OCI-LY7 (cell line): ENCODE data around the gene HLA-DMA. TPM values are rescaled to one million over a fixed set of nuclear protein-coding genes. Genes with fewer than 3 reads are reported as not detected.

Source experiments
- BruUV-seq: library from RNA; stranded (reverse); fragments of 400-500 nt; replicated peaks from 2 replicates; lab custom pipeline; 2021; lab: Mats Ljungman, UMichigan
- CTCF ChIA-PET: fragments of 300-600 bp; sonication (Branson Sonifier 250); formaldehyde crosslinking; loops from one replicate; lab custom pipeline; 2022; ENCODE audit warnings: antibody characterized with exemption; ENCODE audit not compliant: unreplicated experiment; lab: Charles Lee
- POLR2A ChIA-PET: fragments of 300-600 bp; sonication (Branson Sonifier 250); formaldehyde crosslinking; loops from one replicate; lab custom pipeline; 2022; ENCODE audit warnings: antibody characterized with exemption; lab: Charles Lee
- DNase-seq: peaks from one replicate; pipeline ENCODE4 v3.0.0-alpha.2; 2015; ENCODE audit warnings: low spot score
- H2AFZ ChIP-seq: fragments of 200-600 bp; sonication (generic), shearing (Covaris generic); 2 replicates; pipeline ENCODE4 v1.6.1; 2014; ENCODE audit warnings: mild to moderate bottlenecking, antibody characterized with exemption, low read length, moderate library complexity
- H3K27ac ChIP-seq: fragments of 200-600 bp; sonication (generic); 2 replicates; pipeline ENCODE4 v1.5.1; 2014; ENCODE audit warnings: mixed run types, low read depth, mild to moderate bottlenecking, moderate library complexity, low read length, inconsistent platforms; ENCODE audit not compliant: poor library complexity, severe bottlenecking
- H3K36me3 ChIP-seq: fragments of 200-600 bp; sonication (generic); 2 replicates; pipeline ENCODE4 v1.6.1; 2014; ENCODE audit warnings: mild to moderate bottlenecking, antibody characterized with exemption, low read length, moderate library complexity, mixed read lengths; ENCODE audit not compliant: insufficient read depth
- H3K4me1 ChIP-seq: fragments of 200-600 bp; sonication (generic); 2 replicates; pipeline ENCODE4 v1.5.1; 2014; ENCODE audit warnings: mild to moderate bottlenecking, low read length; ENCODE audit not compliant: insufficient read depth, poor library complexity, severe bottlenecking
- H3K4me2 ChIP-seq: fragments of 200-600 bp; sonication (generic); 2 replicates; pipeline ENCODE4 v1.6.1; 2014; ENCODE audit warnings: mild to moderate bottlenecking, low read length
- H3K4me3 ChIP-seq: fragments of 200-600 bp; sonication (generic); 2 replicates; pipeline ENCODE4 v1.5.1; 2014; ENCODE audit warnings: mild to moderate bottlenecking, low read depth, low read length; ENCODE audit not compliant: poor library complexity, severe bottlenecking
- H3K79me2 ChIP-seq: fragments of 200-600 bp; sonication (generic); 2 replicates; pipeline ENCODE4 v1.6.1; 2016; ENCODE audit warnings: low read depth, mild to moderate bottlenecking, low read length, moderate library complexity, mixed read lengths; ENCODE audit not compliant: insufficient read depth
- H3K9me2 ChIP-seq: fragments of 200-600 bp; sonication (generic); 2 replicates; pipeline ENCODE4 v1.6.1; 2016; ENCODE audit warnings: mild to moderate bottlenecking, low read length, mixed read lengths; ENCODE audit not compliant: insufficient read depth
- H3K9me3 ChIP-seq: fragments of 200-600 bp; sonication (generic); 2 replicates; pipeline ENCODE4 v1.6.1; 2014; ENCODE audit warnings: mild to moderate bottlenecking, mixed run types, low read length, mixed read lengths
- H4K20me1 ChIP-seq: fragments of 200-600 bp; sonication (generic); 2 replicates; pipeline ENCODE4 v1.6.1; 2014; ENCODE audit warnings: mild to moderate bottlenecking, antibody characterized with exemption, low read length, moderate library complexity, mixed read lengths; ENCODE audit not compliant: insufficient read depth
- CTCF ChIP-seq: fragments of 200-600 bp; sonication (generic); conservative IDR thresholded peaks from 2 replicates; pipeline ENCODE4 v1.5.1; 2014; ENCODE audit warnings: mild to moderate bottlenecking, antibody characterized with exemption, low read length, moderate library complexity, mixed read lengths
- EZH2phosphoT487 ChIP-seq: fragments of 200-600 bp; sonication (generic); IDR thresholded peaks from 2 replicates; pipeline ENCODE4 v1.6.1; 2018; ENCODE audit warnings: low read depth, borderline replicate concordance, mild to moderate bottlenecking, mixed run types, antibody characterized with exemption, low read length, moderate library complexity, mixed read lengths
- intact Hi-C: fragments of 100-400 bp; cut with micrococcal nuclease; formaldehyde crosslinking; loops from one replicate; pipeline ENCODE4 v1.10.0; 2022; ENCODE audit not compliant: unreplicated experiment
- total RNA-seq, 2 experiments: library from RNA; depleted of rRNA in 1 of 2; stranded (reverse); fragments of >200 nt in 1 of 2; shearing (Covaris generic) in 1 of 2; gene quantifications; 2 replicates each; pipeline ENCODE4 v1.2.3, GENCODE V29; 2014 to 2022

The HLA-DMA gene
- total RNA-seq, 2 experiments from 2014 or later, result 140 to 207 TPM

GRCh38 chr6:32968867-32969684, 16.2 kb upstream of the HLA-DMA start:
- intact Hi-C loops, result loop anchor here (1.0 kb wide), 1 partner anchor 16 kb away; the partner anchor contains the start of gene HLA-DMA
- ChIA-PET CTCF (interaction anchor here (0.6 to 1.9 kb wide), 4 partner anchors 14 to 122 kb away, joined by 4 to 6 read pairs (median 4); no protein-coding TSS in a partner anchor), POLR2A (interaction anchor here (0.6 to 7.8 kb wide), 14 partner anchors 9 to 154 kb away, joined by 3 to 203 read pairs (median 3); partner anchors contain the start of genes HLA-DMA and HLA-DMB)
- Histone ChIP-seq H3K9me3 (no peaks in the 10 kb centered on the region), H4K20me1 (peaks cover 19% of the 10 kb centered on the region), H3K36me3 (peaks cover 36% of the 10 kb centered on the region), H2AFZ (no peak overlapping the region), H3K79me2 (peaks cover 66% of the 10 kb centered on the region), H3K4me3 (peak overlapping the region; percentile 93), H3K27ac (peak overlapping the region; percentile 99), H3K4me1 (peaks cover 19% of the 10 kb centered on the region), H3K4me2 (peak overlapping the region; percentile 98), H3K9me2 (no peaks in the 10 kb centered on the region)
- TF ChIP-seq EZH2phosphoT487, result no peak
- peak; percentile 42; the same call in 1 of the 2 replicates for TF ChIP-seq CTCF
- peak; percentile 87 for DNase-seq
- BruUV-seq, result no TSS peak

- Histone ChIP-seq H3K27ac (peak within 1 kb of the TSS; percentile 99), H3K9me3 (no peaks in the 10 kb centered on the region), H3K4me1 (peaks cover 27% of the 10 kb centered on the region), H2AFZ (0 out of 2 replicates have a peak within 1 kb of the TSS, but pooled peaks have one; percentile 2), H4K20me1 (peaks cover 11% of the 10 kb centered on the region; the same call in 1 of the 2 replicates), H3K4me2 (peak within 1 kb of the TSS; percentile 98), H3K4me3 (peak within 1 kb of the TSS; percentile 93), H3K36me3 (peaks cover 28% of the 10 kb centered on the region), H3K79me2 (peaks cover 58% of the 10 kb centered on the region), H3K9me2 (no peaks in the 10 kb centered on the region)
- TF ChIP-seq CTCF, result no peak
- no peak for TF ChIP-seq EZH2phosphoT487
- intact Hi-C loops, result loop anchor here (1.0 kb wide), 1 partner anchor 15 kb away; the partner anchor contains the start of gene HLA-DMA
- TSS peak; percentile 75 for BruUV-seq
- CTCF ChIA-PET, result interaction anchor here (0.6 to 1.9 kb wide), 5 partner anchors 15 to 144 kb away, joined by 3 to 6 read pairs (median 5); partner anchors contain the start of gene HLA-DMA
- peak; percentile 98 for DNase-seq
- POLR2A ChIA-PET, result interaction anchor here (0.5 to 7.8 kb wide), 17 partner anchors 9 to 154 kb away, joined by 3 to 203 read pairs (median 4); partner anchors contain the start of genes HLA-DMA and HLA-DMB
These were observed 15.4 kb upstream of the HLA-DMA start, which contains the start of gene BRD2 for GRCh38 chr6:32968093-32968866. Gene BRD2 (plus strand): TSS chr6:32968594. CDS start chr6:32972899, 4,305 bp downstream.
